Measurements from ENCODE around the gene UCHL3.

The UCHL3 gene

GRCh38 chr13:75569576-75569975, 20.0 kb downstream of the UCHL3 start:
- H3K4me3 ChIP-seq (replicated peaks in 1 of 2; ENCODE audit: low read depth in 2 of 2, low read length in 2 of 2) = no peak overlapping the region
- DNase-seq (ENCODE audit: low read depth in 2 of 2) = no peak
- no peak for TF ChIP-seq CTCF (IDR thresholded peaks at IDR 0.05; ENCODE audit: low read depth, low read length)

GRCh38 chr13:75579529-75579928, 29.9 kb downstream of the UCHL3 start:
- no peak overlapping the region for H3K4me3 ChIP-seq (replicated peaks in 1 of 2; ENCODE audit: low read depth in 2 of 2, low read length in 2 of 2)
- TF ChIP-seq CTCF (IDR thresholded peaks at IDR 0.05; ENCODE audit: low read depth, low read length) = no peak
- DNase-seq (ENCODE audit: low read depth in 2 of 2) = no peak

- H3K4me3 ChIP-seq (replicated peaks in 1 of 2; ENCODE audit: low read depth in 2 of 2, low read length in 2 of 2) = no peak overlapping the region
- no peak for TF ChIP-seq CTCF (IDR thresholded peaks at IDR 0.05; ENCODE audit: low read depth, low read length)
- DNase-seq (ENCODE audit: low read depth in 2 of 2) = no peak
Observed at GRCh38 chr13:75581874-75582640, 32.5 kb downstream of the UCHL3 start.

DNA sequence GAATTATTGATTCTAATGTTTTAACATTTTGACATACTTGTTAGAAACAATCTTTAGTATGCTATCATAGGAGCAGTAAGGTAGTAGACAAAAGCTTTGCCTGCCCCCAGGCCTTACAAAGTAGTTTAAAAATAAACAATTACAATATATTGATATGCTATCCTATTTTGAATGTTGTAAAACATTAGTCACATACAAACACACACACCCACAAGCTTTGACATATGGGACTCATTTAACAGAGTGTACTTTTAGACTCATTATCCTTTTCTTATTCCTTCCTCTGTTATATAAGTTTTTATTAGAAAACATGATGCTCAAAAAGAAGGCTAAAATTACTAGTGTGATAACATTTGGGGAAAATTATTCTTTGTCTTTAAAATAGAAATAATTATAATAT, 33.5 kb downstream of the UCHL3 start:
- DNase-seq (ENCODE audit: low read depth in 2 of 2) = no peak
- H3K4me3 ChIP-seq (replicated peaks in 1 of 2; ENCODE audit: low read depth in 2 of 2, low read length in 2 of 2) = no peak overlapping the region
- TF ChIP-seq CTCF (IDR thresholded peaks at IDR 0.05; ENCODE audit: low read depth, low read length) = no peak

DNA sequence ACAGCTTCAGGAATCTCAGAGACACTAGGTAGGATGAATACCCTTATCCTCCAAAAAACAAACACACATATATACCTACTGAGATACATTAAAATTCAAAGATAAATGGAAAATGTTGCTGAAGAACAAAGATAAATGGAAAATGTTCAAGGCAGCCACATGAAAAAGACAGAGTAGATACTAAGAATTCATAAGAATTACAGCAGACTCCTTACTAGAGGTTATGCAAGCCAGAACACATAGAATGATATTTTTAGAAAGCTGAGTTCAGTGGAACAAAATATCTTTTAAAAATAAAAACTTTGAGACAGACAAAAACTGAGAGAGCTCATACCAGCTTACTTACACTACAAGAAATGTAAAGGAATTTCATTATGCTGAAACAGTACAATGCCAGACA, 35.6 kb downstream of the UCHL3 start:
- H3K4me3 ChIP-seq (replicated peaks in 1 of 2; ENCODE audit: low read depth in 2 of 2, low read length in 2 of 2) = no peak overlapping the region
- TF ChIP-seq CTCF (IDR thresholded peaks at IDR 0.05; ENCODE audit: low read depth, low read length) = no peak
- DNase-seq (ENCODE audit: low read depth in 2 of 2) = no peak

- DNase-seq (ENCODE audit: low read depth in 2 of 2) = peak in 1 of 2 donors; percentile 8
- no peak overlapping the region for H3K4me3 ChIP-seq (replicated peaks in 1 of 2; ENCODE audit: low read depth in 2 of 2, low read length in 2 of 2)
- no peak for TF ChIP-seq CTCF (IDR thresholded peaks at IDR 0.05; ENCODE audit: low read depth, low read length)
Observed at GRCh38 chr13:75587679-75588078, 38.1 kb downstream of the UCHL3 start.
